HK-2 (cell line): ENCODE results near the gene ADH4.
"Not testable (repeated sequence)": the region's sequence is repeated elsewhere in the genome, so short reads cannot be mapped to it uniquely, and the experiment has no call there.

Experiments used
- DNase-seq: peaks from one replicate; pipeline ENCODE4 v3.0.0-alpha.2; 2018; ENCODE audit not compliant: unreplicated experiment

ADH4 gene

GRCh38 chr4:99144070-99144469, at the start of gene ADH4:
ADH4 (minus strand) TSS chr4:99144297; CDS start chr4:99144222, 75 bp downstream.
- no peak for DNase-seq

GRCh38 chr4:99190336-99190735, 46.2 kb upstream of the ADH4 start:
- DNase-seq = no peak

GRCh38 chr4:99189900-99190299, 45.8 kb upstream of the ADH4 start:
- DNase-seq = not testable (repeated sequence)

- DNase-seq = no peak
Observed at GRCh38 chr4:99186029-99186428, 41.9 kb upstream of the ADH4 start.

- no peak for DNase-seq
Observed at GRCh38 chr4:99185581-99185980, 41.5 kb upstream of the ADH4 start.

GRCh38 chr4:99180382-99181070, 36.4 kb upstream of the ADH4 start:
- peak; percentile 3 for DNase-seq

GRCh38 chr4:99179626-99180025, 35.5 kb upstream of the ADH4 start:
- DNase-seq = no peak

GRCh38 chr4:99179178-99179577, 35.1 kb upstream of the ADH4 start:
- no peak for DNase-seq

- no peak for DNase-seq
Observed at GRCh38 chr4:99166544-99166943, 22.4 kb upstream of the ADH4 start.

- DNase-seq = no peak
Observed at GRCh38 chr4:99165978-99166377, 21.9 kb upstream of the ADH4 start.

GRCh38 chr4:99161373-99162099, 17.4 kb upstream of the ADH4 start:
- no peak for DNase-seq

- no peak for DNase-seq
Observed at GRCh38 chr4:99159699-99160098, 15.6 kb upstream of the ADH4 start.

- no peak for DNase-seq
Observed at GRCh38 chr4:99157478-99157935, 13.4 kb upstream of the ADH4 start.

- DNase-seq = no peak
Observed at GRCh38 chr4:99156992-99157391, 12.9 kb upstream of the ADH4 start.

- no peak for DNase-seq
Observed at GRCh38 chr4:99154658-99155342, 10.7 kb upstream of the ADH4 start.

- no peak for DNase-seq
Observed at GRCh38 chr4:99151995-99152394, 7.9 kb upstream of the ADH4 start.

GRCh38 chr4:99151452-99151851, 7.4 kb upstream of the ADH4 start:
- DNase-seq = no peak

- DNase-seq = no peak
Observed at GRCh38 chr4:99149426-99150019, 5.4 kb upstream of the ADH4 start.

GRCh38 chr4:99148550-99148949, 4.5 kb upstream of the ADH4 start:
- DNase-seq = no peak

GRCh38 chr4:99144587-99144986, 490 bp upstream of the ADH4 start:
- no peak for DNase-seq

- no peak for DNase-seq
Observed at GRCh38 chr4:99136329-99136728, 7.8 kb downstream of the ADH4 start.

GRCh38 chr4:99135541-99136162, 8.4 kb downstream of the ADH4 start:
- no peak for DNase-seq
